GM21717 (cell line): ENCODE data around the gene ERG.

Source experiments
- ATAC-seq: cut with Tn5 transposase; IDR thresholded peaks from one replicate; pipeline ENCODE4 v1.9.1; 2021; ENCODE audit warnings: mild to moderate bottlenecking, moderate library complexity; ENCODE audit not compliant: unreplicated experiment

ERG gene

GRCh38 chr21:38361324-38361723, 137.0 kb downstream of the ERG start:
- ATAC-seq, result no peak

GRCh38 chr21:38359835-38360234, 138.4 kb downstream of the ERG start:
- ATAC-seq, result no peak

- no peak for ATAC-seq
Observed at GRCh38 chr21:38359090-38359489, 139.2 kb downstream of the ERG start.

GRCh38 chr21:38358666-38359065, 139.6 kb downstream of the ERG start:
- no peak for ATAC-seq

GRCh38 chr21:38358098-38358497, 140.2 kb downstream of the ERG start:
- no peak for ATAC-seq

- ATAC-seq, result no peak
Observed at GRCh38 chr21:38356883-38357625, 141.2 kb downstream of the ERG start.

GRCh38 chr21:38355992-38356781, 142.1 kb downstream of the ERG start:
- no peak for ATAC-seq

- no peak for ATAC-seq
Observed at GRCh38 chr21:38355353-38355752, 142.9 kb downstream of the ERG start.

- ATAC-seq, result no peak
Observed at GRCh38 chr21:38354746-38355145, 143.5 kb downstream of the ERG start.

GRCh38 chr21:38354231-38354630, 144.0 kb downstream of the ERG start:
- no peak for ATAC-seq

GRCh38 chr21:38352536-38353219, 145.6 kb downstream of the ERG start:
- ATAC-seq, result no peak

- ATAC-seq, result no peak
Observed at GRCh38 chr21:38351961-38352521, 146.2 kb downstream of the ERG start.

- ATAC-seq, result no peak
Observed at GRCh38 chr21:38351176-38351959, 146.9 kb downstream of the ERG start.

GRCh38 chr21:38350684-38351083, 147.6 kb downstream of the ERG start:
- no peak for ATAC-seq

- no peak for ATAC-seq
Observed at GRCh38 chr21:38349977-38350376, 148.3 kb downstream of the ERG start.

GRCh38 chr21:38349111-38349746, 149.0 kb downstream of the ERG start:
- no peak for ATAC-seq

GRCh38 chr21:38346286-38346685, 152.0 kb downstream of the ERG start:
- no peak for ATAC-seq

- no peak for ATAC-seq
Observed at GRCh38 chr21:38343691-38344090, 154.6 kb downstream of the ERG start.

- no peak for ATAC-seq
Observed at GRCh38 chr21:38342739-38343138, 155.5 kb downstream of the ERG start.

- no peak for ATAC-seq
Observed at GRCh38 chr21:38341546-38342012, 156.7 kb downstream of the ERG start.
